Type B pancreatic cell (in vitro differentiated cells): ENCODE results near the gene BAZ1A. TPM values are rescaled to one million over a fixed set of nuclear protein-coding genes. Genes with fewer than 3 reads are reported as not detected.
"Not testable (repeated sequence)": the region's sequence is repeated elsewhere in the genome, so short reads cannot be mapped to it uniquely, and the experiment has no call there.

Source experiments
- DNase-seq: peaks from one replicate; pipeline ENCODE4 v3.0.0; 2021; ENCODE audit warnings: mixed read lengths; ENCODE audit not compliant: unreplicated experiment; ENCODE audit errors: extremely low spot score
- H3K27ac Mint-ChIP-seq: 2 replicates; pipeline ENCODE4 v1.8.0; 2021; ENCODE audit warnings: mild to moderate bottlenecking, mixed read lengths
- H3K27me3 Mint-ChIP-seq: 2 replicates; pipeline ENCODE4 v1.8.0; 2021; ENCODE audit warnings: mixed read lengths
- H3K36me3 Mint-ChIP-seq: 2 replicates; pipeline ENCODE4 v1.8.0; 2021; ENCODE audit warnings: mixed read lengths
- H3K4me1 Mint-ChIP-seq: one replicate; pipeline ENCODE4 v1.8.0; 2021; ENCODE audit warnings: mixed read lengths; ENCODE audit not compliant: unreplicated experiment
- H3K4me3 Mint-ChIP-seq: 2 replicates; pipeline ENCODE4 v1.8.0; 2021; ENCODE audit warnings: mild to moderate bottlenecking, mixed read lengths
- H3K9me3 Mint-ChIP-seq: 2 replicates; pipeline ENCODE4 v1.8.0; 2021; ENCODE audit warnings: mixed read lengths
- CTCF ChIP-seq: fragments of 200-600 bp; sonication (generic); conservative IDR thresholded peaks from 2 replicates; pipeline ENCODE4 v1.5.0; 2021; ENCODE audit warnings: antibody characterized with exemption, mild to moderate bottlenecking
- total RNA-seq: library from RNA; stranded (reverse); gene quantifications from 2 replicates; pipeline ENCODE4 v1.2.1, GENCODE V29; 2021; ENCODE audit warnings: low replicate concordance

Gene BAZ1A
- total RNA-seq, 1 donor from 2014 or later: 28.2 TPM

GRCh38 chr14:34810028-34810427 is 65.1 kb downstream of the BAZ1A start:
- no peak overlapping the region for H3K4me3 Mint-ChIP-seq
- no peak for DNase-seq
- no peak overlapping the region for H3K27ac Mint-ChIP-seq
- TF ChIP-seq CTCF: no peak
- no peaks in the 10 kb centered on the region for H3K27me3 Mint-ChIP-seq
- H3K36me3 Mint-ChIP-seq: peaks cover 19% of the 10 kb centered on the region
- H3K4me1 Mint-ChIP-seq: no peaks in the 10 kb centered on the region
- H3K9me3 Mint-ChIP-seq: peaks cover 4% of the 10 kb centered on the region

- TF ChIP-seq CTCF: no peak
- no peaks in the 10 kb centered on the region for H3K27me3 Mint-ChIP-seq
- DNase-seq: no peak
- peaks cover 4% of the 10 kb centered on the region for H3K9me3 Mint-ChIP-seq
- H3K4me1 Mint-ChIP-seq: no peaks in the 10 kb centered on the region
- H3K4me3 Mint-ChIP-seq: no peak overlapping the region
- no peak overlapping the region for H3K27ac Mint-ChIP-seq
- peaks cover 29% of the 10 kb centered on the region for H3K36me3 Mint-ChIP-seq
Measured at GRCh38 chr14:34806257-34806656, 68.9 kb downstream of the BAZ1A start.

- Mint-ChIP-seq H3K27ac (no peak overlapping the region), H3K36me3 (peaks cover 40% of the 10 kb centered on the region), H3K4me3 (no peak overlapping the region), H3K27me3 (no peaks in the 10 kb centered on the region), H3K9me3 (peaks cover 4% of the 10 kb centered on the region), H3K4me1 (no peaks in the 10 kb centered on the region)
- TF ChIP-seq CTCF: no peak
- DNase-seq: no peak
Measured at GRCh38 chr14:34804933-34805332, 70.2 kb downstream of the BAZ1A start.

GRCh38 chr14:34798861-34799260 is 76.3 kb downstream of the BAZ1A start:
- H3K4me3 Mint-ChIP-seq, H3K9me3 Mint-ChIP-seq, H3K27me3 Mint-ChIP-seq, DNase-seq, H3K27ac Mint-ChIP-seq, H3K4me1 Mint-ChIP-seq: not testable (repeated sequence)
- H3K36me3 Mint-ChIP-seq: peaks cover 33% of the 10 kb centered on the region

GRCh38 chr14:34797747-34798583 is 77.2 kb downstream of the BAZ1A start:
- no peak for DNase-seq
- no peaks in the 10 kb centered on the region for H3K9me3 Mint-ChIP-seq
- no peak overlapping the region for H3K27ac Mint-ChIP-seq
- H3K36me3 Mint-ChIP-seq: peaks cover 33% of the 10 kb centered on the region
- H3K4me1 Mint-ChIP-seq: no peaks in the 10 kb centered on the region
- no peaks in the 10 kb centered on the region for H3K27me3 Mint-ChIP-seq
- no peak for TF ChIP-seq CTCF
- no peak overlapping the region for H3K4me3 Mint-ChIP-seq

- Mint-ChIP-seq H3K27me3 (no peaks in the 10 kb centered on the region), H3K4me3 (no peak overlapping the region), H3K9me3 (no peaks in the 10 kb centered on the region), H3K36me3 (peaks cover 27% of the 10 kb centered on the region), H3K4me1 (no peaks in the 10 kb centered on the region), H3K27ac (no peak overlapping the region)
- TF ChIP-seq CTCF: no peak
- DNase-seq: no peak
Measured at GRCh38 chr14:34796902-34797301, 78.3 kb downstream of the BAZ1A start.
